GM12872 (cell line): ENCODE results near the gene FOS.

Experiments
- CTCF ChIP-seq: IDR thresholded peaks from 3 replicates; pipeline ENCODE4 v1.5.1; 2011; ENCODE audit warnings: low read depth, mild to moderate bottlenecking, low read length, moderate library complexity; ENCODE audit not compliant: insufficient read depth

Gene FOS

GRCh38 chr14:75264036-75264435 is 14.6 kb upstream of the FOS start:
- TF ChIP-seq CTCF: no peak

- TF ChIP-seq CTCF: no peak
Observed at GRCh38 chr14:75267141-75267721, 11.4 kb upstream of the FOS start.

GRCh38 chr14:75268633-75269550 is 9.7 kb upstream of the FOS start:
- TF ChIP-seq CTCF: no peak

GRCh38 chr14:75271514-75271913 is 7.1 kb upstream of the FOS start:
- TF ChIP-seq CTCF: no peak

GRCh38 chr14:75273272-75274049 is 5.2 kb upstream of the FOS start:
- no peak for TF ChIP-seq CTCF

- no peak for TF ChIP-seq CTCF
Observed at GRCh38 chr14:75274050-75274898, 4.4 kb upstream of the FOS start.
